NOMO-1 treated with dmso at 0.1 percent for 144 hours (cell line): ENCODE measurements around the gene PTPRJ.

Source experiments
- DNase-seq: peaks from one replicate; lab custom pipeline; 2025; ENCODE audit not compliant: unreplicated experiment; lab: John Stamatoyannopoulos, UW

PTPRJ gene

GRCh38 chr11:47992959-47993820 is 12.8 kb downstream of the PTPRJ start:
- DNase-seq = no peak

- no peak for DNase-seq
These were observed 14.1 kb downstream of the PTPRJ start for GRCh38 chr11:47994417-47994816.

GRCh38 chr11:47995360-47995769 is 15.0 kb downstream of the PTPRJ start:
- no peak for DNase-seq

GRCh38 chr11:47997063-47998053 is 17.0 kb downstream of the PTPRJ start:
- no peak for DNase-seq

- DNase-seq = no peak
These were observed 18.0 kb downstream of the PTPRJ start for GRCh38 chr11:47998345-47998732.

GRCh38 chr11:47998733-47999359 is 18.5 kb downstream of the PTPRJ start:
- no peak for DNase-seq

- DNase-seq = no peak
These were observed 20.1 kb downstream of the PTPRJ start for GRCh38 chr11:48000432-48000831.

- DNase-seq = no peak
These were observed 21.2 kb downstream of the PTPRJ start for GRCh38 chr11:48001438-48002021.

- no peak for DNase-seq
These were observed 22.2 kb downstream of the PTPRJ start for GRCh38 chr11:48002561-48002960.

GRCh38 chr11:48003926-48004325 is 23.6 kb downstream of the PTPRJ start:
- no peak for DNase-seq

GRCh38 chr11:48004456-48004855 is 24.1 kb downstream of the PTPRJ start:
- no peak for DNase-seq

- DNase-seq = no peak
These were observed 24.8 kb downstream of the PTPRJ start for GRCh38 chr11:48005136-48005535.

- DNase-seq = no peak
These were observed 25.5 kb downstream of the PTPRJ start for GRCh38 chr11:48005831-48006270.

GRCh38 chr11:48006301-48006992 is 26.1 kb downstream of the PTPRJ start:
- DNase-seq = no peak

GRCh38 chr11:48007677-48008076 is 27.3 kb downstream of the PTPRJ start:
- no peak for DNase-seq

- no peak for DNase-seq
These were observed 28.6 kb downstream of the PTPRJ start for GRCh38 chr11:48008951-48009270.

GRCh38 chr11:48011102-48011797 is 30.9 kb downstream of the PTPRJ start:
- DNase-seq = no peak

GRCh38 chr11:48011798-48012391 is 31.5 kb downstream of the PTPRJ start:
- DNase-seq = no peak

- DNase-seq = peak; percentile 33
These were observed 33.0 kb downstream of the PTPRJ start for GRCh38 chr11:48013269-48013901.
